HepG2 (cell line): ENCODE measurements around the gene ZFP36L2. TPM values are rescaled to one million over a fixed set of nuclear protein-coding genes. Genes with fewer than 3 reads are reported as not detected.
A peak's percentile ranks its signal among the peaks of the same experiment; 100 is the strongest.

Source experiments
- HIVEP1 ChIP-seq: sonication (generic); formaldehyde crosslinking; IDR thresholded peaks from 2 replicates; pipeline ENCODE4 v1.4.0; 2020; ENCODE audit warnings: mild to moderate bottlenecking, missing genetic modification reagents
- HNRNPL ChIP-seq: fragments of 200-400 bp; formaldehyde crosslinking; IDR thresholded peaks from 2 replicates; pipeline ENCODE4 v1.6.1; 2017; ENCODE audit warnings: mild to moderate bottlenecking, low read depth, low read length
- IRF2 ChIP-seq: IDR thresholded peaks from 2 replicates; pipeline ENCODE4 v1.6.1; 2018; ENCODE audit warnings: missing genetic modification reagents, missing compliant biosample characterization
- NFE2 ChIP-seq: sonication (generic); formaldehyde crosslinking; IDR thresholded peaks from 2 replicates; pipeline ENCODE4 v1.4.0; 2020; ENCODE audit warnings: missing genetic modification reagents
- PRMT3 ChIP-seq: sonication (generic); formaldehyde crosslinking; IDR thresholded peaks from 2 replicates; pipeline ENCODE4 v1.8.1; 2022; ENCODE audit warnings: low read depth, mild to moderate bottlenecking, moderate library complexity, missing genetic modification reagents, borderline replicate concordance
- RARA ChIP-seq: IDR thresholded peaks from 2 replicates; pipeline ENCODE4 v1.6.1; 2016; ENCODE audit warnings: missing genetic modification reagents, missing compliant biosample characterization
- TSC22D2 ChIP-seq: sonication (generic); formaldehyde crosslinking; IDR thresholded peaks from 2 replicates; pipeline ENCODE4 v1.5.1; 2020; ENCODE audit warnings: missing genetic modification reagents, mild to moderate bottlenecking, borderline replicate concordance
- ZBTB3 ChIP-seq: sonication (generic); formaldehyde crosslinking; IDR thresholded peaks from 2 replicates; pipeline ENCODE4 v1.4.0; 2020; ENCODE audit warnings: low read depth, mild to moderate bottlenecking, moderate library complexity, missing genetic modification reagents, borderline replicate concordance
- ZNF256 ChIP-seq: sonication (generic); formaldehyde crosslinking; conservative IDR thresholded peaks from 2 replicates; pipeline ENCODE4 v1.4.0; 2020; ENCODE audit warnings: missing genetic modification reagents
- ZNF577 ChIP-seq: sonication (generic); formaldehyde crosslinking; IDR thresholded peaks from 2 replicates; pipeline ENCODE4 v1.4.0; 2020; ENCODE audit warnings: mild to moderate bottlenecking, low read depth, missing genetic modification reagents, borderline replicate concordance
- polyA plus RNA-seq, 8 experiments: library from polyadenylated mRNA; depleted of rRNA in 3 of 8; stranded (reverse) in 7 of 8; unstranded in 1 of 8; fragments of >200 nt; fragmentation: Illumina TruSeq in 4 of 8; extraction: Trizol in 4 of 8; gene quantifications; 2 replicates each; pipeline versions ENCODE4 v1.2.1 to v1.2.3, GENCODE V29; 2011 to 2016; ENCODE audit warnings: low read depth in 4 of 8, missing spikeins in 1 of 8, mixed read lengths in 1 of 8; ENCODE audit not compliant: insufficient read depth in 1 of 8
- total RNA-seq, 5 experiments: library from RNA; depleted of rRNA; stranded (reverse); fragments of >200 nt; fragmentation: Illumina TruSeq; extraction: Trizol; gene quantifications; 2 replicates each; pipeline ENCODE4 v1.2.3, GENCODE V29; 2016; ENCODE audit warnings: low read depth in 1 of 5
- TF ChIP-seq, protein P1 (sequence below): sonication (generic); formaldehyde crosslinking; conservative IDR thresholded peaks from 2 replicates; pipeline ENCODE4 v1.4.0; 2020; ENCODE audit warnings: missing genetic modification reagents
- TF ChIP-seq, protein P2 (sequence below): sonication (generic); formaldehyde crosslinking; IDR thresholded peaks from 2 replicates; pipeline ENCODE4 v1.4.0; 2020; ENCODE audit warnings: mild to moderate bottlenecking, missing genetic modification reagents
- TF ChIP-seq, protein P3 (sequence below): sonication (generic); formaldehyde crosslinking; IDR thresholded peaks from 2 replicates; pipeline ENCODE4 v1.4.0; 2020; ENCODE audit warnings: missing genetic modification reagents
- TF ChIP-seq, protein P4 (sequence below): sonication (generic); formaldehyde crosslinking; IDR thresholded peaks from 2 replicates; pipeline ENCODE4 v1.9.0; 2021; ENCODE audit warnings: missing genetic modification reagents, mild to moderate bottlenecking, borderline replicate concordance

The ZFP36L2 gene
- total and polyA plus RNA-seq, 2 of the 13 experiments (the other 11 are each of a cell fraction or from before 2014, with no cell fraction given), result 11.2 to 21.8 TPM

DNA sequence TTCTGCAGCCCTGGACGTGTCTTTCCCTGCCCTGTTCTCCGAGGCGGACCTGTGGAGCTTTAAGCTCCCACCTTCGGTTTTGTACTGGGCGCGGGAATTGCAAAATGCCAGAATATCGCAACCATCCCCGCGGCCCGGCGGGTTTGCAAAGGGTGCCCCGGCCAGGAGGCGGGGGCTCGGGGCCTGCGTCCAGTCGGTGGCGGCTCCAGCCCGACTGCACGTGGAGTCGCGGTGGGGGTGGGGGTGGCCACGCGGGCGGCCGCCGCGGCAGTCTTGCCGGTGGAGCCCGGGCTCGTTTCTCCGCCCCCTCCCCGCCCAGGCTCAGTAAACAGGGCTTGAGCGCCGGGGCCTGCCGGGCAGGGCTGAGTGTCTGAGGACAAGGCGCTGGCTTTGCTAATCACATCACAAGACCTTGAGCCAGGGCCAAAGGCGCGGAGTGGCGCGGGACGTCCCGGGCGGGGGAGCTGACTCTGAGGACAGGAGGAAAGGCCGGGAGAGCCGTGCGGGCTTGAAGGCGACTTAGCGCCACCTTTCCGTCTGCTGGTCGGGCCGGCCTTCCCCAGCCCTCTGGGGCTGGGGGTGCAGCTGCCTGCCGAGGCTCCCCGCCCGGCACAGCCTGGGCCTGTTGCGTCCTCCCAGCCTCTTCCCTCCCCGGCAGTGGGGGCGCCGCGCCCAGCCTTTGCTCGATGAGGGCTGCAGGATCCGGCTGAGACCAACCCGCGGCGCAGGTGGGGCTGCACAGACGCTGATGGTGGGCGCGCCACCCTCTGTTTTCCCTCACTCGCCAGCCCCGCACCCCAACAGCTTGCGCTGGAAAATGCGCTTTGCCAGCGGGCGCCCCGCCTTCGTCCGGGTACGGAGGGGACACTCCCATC lies 786 bp upstream of the ZFP36L2 start (continued):
- TF ChIP-seq, protein P1, sequence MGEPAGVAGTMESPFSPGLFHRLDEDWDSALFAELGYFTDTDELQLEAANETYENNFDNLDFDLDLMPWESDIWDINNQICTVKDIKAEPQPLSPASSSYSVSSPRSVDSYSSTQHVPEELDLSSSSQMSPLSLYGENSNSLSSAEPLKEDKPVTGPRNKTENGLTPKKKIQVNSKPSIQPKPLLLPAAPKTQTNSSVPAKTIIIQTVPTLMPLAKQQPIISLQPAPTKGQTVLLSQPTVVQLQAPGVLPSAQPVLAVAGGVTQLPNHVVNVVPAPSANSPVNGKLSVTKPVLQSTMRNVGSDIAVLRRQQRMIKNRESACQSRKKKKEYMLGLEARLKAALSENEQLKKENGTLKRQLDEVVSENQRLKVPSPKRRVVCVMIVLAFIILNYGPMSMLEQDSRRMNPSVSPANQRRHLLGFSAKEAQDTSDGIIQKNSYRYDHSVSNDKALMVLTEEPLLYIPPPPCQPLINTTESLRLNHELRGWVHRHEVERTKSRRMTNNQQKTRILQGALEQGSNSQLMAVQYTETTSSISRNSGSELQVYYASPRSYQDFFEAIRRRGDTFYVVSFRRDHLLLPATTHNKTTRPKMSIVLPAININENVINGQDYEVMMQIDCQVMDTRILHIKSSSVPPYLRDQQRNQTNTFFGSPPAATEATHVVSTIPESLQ (CRISPR knock-in tag), result no peak
- TF ChIP-seq PRMT3, result 0 out of 2 replicates have a peak, but pooled peaks have one; percentile 31
- peak; percentile 67 for TF ChIP-seq RARA (CRISPR knock-in tag)
- TF ChIP-seq ZNF577, result no peak
- TF ChIP-seq, protein P2, sequence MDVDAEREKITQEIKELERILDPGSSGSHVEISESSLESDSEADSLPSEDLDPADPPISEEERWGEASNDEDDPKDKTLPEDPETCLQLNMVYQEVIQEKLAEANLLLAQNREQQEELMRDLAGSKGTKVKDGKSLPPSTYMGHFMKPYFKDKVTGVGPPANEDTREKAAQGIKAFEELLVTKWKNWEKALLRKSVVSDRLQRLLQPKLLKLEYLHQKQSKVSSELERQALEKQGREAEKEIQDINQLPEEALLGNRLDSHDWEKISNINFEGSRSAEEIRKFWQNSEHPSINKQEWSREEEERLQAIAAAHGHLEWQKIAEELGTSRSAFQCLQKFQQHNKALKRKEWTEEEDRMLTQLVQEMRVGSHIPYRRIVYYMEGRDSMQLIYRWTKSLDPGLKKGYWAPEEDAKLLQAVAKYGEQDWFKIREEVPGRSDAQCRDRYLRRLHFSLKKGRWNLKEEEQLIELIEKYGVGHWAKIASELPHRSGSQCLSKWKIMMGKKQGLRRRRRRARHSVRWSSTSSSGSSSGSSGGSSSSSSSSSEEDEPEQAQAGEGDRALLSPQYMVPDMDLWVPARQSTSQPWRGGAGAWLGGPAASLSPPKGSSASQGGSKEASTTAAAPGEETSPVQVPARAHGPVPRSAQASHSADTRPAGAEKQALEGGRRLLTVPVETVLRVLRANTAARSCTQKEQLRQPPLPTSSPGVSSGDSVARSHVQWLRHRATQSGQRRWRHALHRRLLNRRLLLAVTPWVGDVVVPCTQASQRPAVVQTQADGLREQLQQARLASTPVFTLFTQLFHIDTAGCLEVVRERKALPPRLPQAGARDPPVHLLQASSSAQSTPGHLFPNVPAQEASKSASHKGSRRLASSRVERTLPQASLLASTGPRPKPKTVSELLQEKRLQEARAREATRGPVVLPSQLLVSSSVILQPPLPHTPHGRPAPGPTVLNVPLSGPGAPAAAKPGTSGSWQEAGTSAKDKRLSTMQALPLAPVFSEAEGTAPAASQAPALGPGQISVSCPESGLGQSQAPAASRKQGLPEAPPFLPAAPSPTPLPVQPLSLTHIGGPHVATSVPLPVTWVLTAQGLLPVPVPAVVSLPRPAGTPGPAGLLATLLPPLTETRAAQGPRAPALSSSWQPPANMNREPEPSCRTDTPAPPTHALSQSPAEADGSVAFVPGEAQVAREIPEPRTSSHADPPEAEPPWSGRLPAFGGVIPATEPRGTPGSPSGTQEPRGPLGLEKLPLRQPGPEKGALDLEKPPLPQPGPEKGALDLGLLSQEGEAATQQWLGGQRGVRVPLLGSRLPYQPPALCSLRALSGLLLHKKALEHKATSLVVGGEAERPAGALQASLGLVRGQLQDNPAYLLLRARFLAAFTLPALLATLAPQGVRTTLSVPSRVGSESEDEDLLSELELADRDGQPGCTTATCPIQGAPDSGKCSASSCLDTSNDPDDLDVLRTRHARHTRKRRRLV (CRISPR knock-in tag), result peak; percentile 44; the same call in 1 of the 2 replicates
- TF ChIP-seq ZBTB3 (CRISPR knock-in tag), result no peak; the same call in 1 of the 2 replicates
- TF ChIP-seq TSC22D2 (CRISPR knock-in tag), result peak; percentile 51; the same call in 1 of the 2 replicates
- peak; percentile 85 for TF ChIP-seq HNRNPL
- TF ChIP-seq NFE2 (CRISPR knock-in tag), result no peak
- peak; percentile 73; the same call in 1 of the 2 replicates for TF ChIP-seq IRF2 (CRISPR knock-in tag)
- peak; percentile 60; the same call in 1 of the 2 replicates for TF ChIP-seq ZNF256 (CRISPR knock-in tag)
- TF ChIP-seq, protein P3, sequence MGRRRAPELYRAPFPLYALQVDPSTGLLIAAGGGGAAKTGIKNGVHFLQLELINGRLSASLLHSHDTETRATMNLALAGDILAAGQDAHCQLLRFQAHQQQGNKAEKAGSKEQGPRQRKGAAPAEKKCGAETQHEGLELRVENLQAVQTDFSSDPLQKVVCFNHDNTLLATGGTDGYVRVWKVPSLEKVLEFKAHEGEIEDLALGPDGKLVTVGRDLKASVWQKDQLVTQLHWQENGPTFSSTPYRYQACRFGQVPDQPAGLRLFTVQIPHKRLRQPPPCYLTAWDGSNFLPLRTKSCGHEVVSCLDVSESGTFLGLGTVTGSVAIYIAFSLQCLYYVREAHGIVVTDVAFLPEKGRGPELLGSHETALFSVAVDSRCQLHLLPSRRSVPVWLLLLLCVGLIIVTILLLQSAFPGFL, result peak; percentile 87; the same call in 1 of the 2 replicates
- TF ChIP-seq, protein P4, sequence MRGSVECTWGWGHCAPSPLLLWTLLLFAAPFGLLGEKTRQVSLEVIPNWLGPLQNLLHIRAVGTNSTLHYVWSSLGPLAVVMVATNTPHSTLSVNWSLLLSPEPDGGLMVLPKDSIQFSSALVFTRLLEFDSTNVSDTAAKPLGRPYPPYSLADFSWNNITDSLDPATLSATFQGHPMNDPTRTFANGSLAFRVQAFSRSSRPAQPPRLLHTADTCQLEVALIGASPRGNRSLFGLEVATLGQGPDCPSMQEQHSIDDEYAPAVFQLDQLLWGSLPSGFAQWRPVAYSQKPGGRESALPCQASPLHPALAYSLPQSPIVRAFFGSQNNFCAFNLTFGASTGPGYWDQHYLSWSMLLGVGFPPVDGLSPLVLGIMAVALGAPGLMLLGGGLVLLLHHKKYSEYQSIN (CRISPR knock-in tag), result no peak
- TF ChIP-seq HIVEP1 (CRISPR knock-in tag), result peak; percentile 80
